B cell (primary cell): ENCODE results near the gene FGF18. TPM values are rescaled to one million over a fixed set of nuclear protein-coding genes. Genes with fewer than 3 reads are reported as not detected.
"Not testable (repeated sequence)": the region's sequence is repeated elsewhere in the genome, so short reads cannot be mapped to it uniquely, and the experiment has no call there.

Experiments
- ATAC-seq: fragments of 200-7000 bp; cut with Tn5 transposase; one replicate; pipeline ENCODE4 v1.10.0; 2021; ENCODE audit warnings: low read depth, mild to moderate bottlenecking, moderate number of reproducible peaks, moderate library complexity
- CTCF ChIA-PET: fragments of 350-600 bp; sonication (Branson Sonifier 250); formaldehyde crosslinking; loops from one replicate; lab custom pipeline; 2021; ENCODE audit warnings: antibody characterized with exemption, inconsistent platforms; lab: Charles Lee
- POLR2A ChIA-PET: fragments of 350-600 bp; sonication (Branson Sonifier 250); formaldehyde crosslinking; loops from one replicate; lab custom pipeline; 2021; ENCODE audit warnings: antibody characterized with exemption; lab: Charles Lee
- DNase-seq: peaks from one replicate; pipeline ENCODE4 v3.0.0; 2013
- H2AFZ ChIP-seq: 2 replicates; pipeline ENCODE4 v1.6.1; 2012; ENCODE audit warnings: mild to moderate bottlenecking, low read depth, low read length; ENCODE audit not compliant: insufficient read depth, poor library complexity, severe bottlenecking
- H3K27ac ChIP-seq, 2 donors: 1 replicate in 1 of 2; 2 replicates in 1 of 2; pipeline ENCODE4 v1.5.1; 2012 to 2013; ENCODE audit warnings: low read length in 2 of 2, mild to moderate bottlenecking in 2 of 2, moderate library complexity in 1 of 2
- H3K27me3 ChIP-seq, 4 experiments: fragments of 200-600 bp in 1 of 4; sonication (generic) in 1 of 4; replicated peaks in 1 of 4; 1 replicate in 2 of 4; 2 replicates in 2 of 4; pipeline versions ENCODE4 v1.6.1 to v1.7.0; 2013 to 2016; ENCODE audit warnings: low read length in 3 of 4, mild to moderate bottlenecking in 2 of 4, mixed read lengths in 1 of 4, moderate library complexity in 1 of 4; ENCODE audit not compliant: insufficient read depth in 4 of 4, control insufficient read depth in 3 of 4; ENCODE audit errors: control extremely low read depth in 1 of 4
- H3K36me3 ChIP-seq, 2 experiments: replicated peaks in 1 of 2; 1 replicate in 1 of 2; 2 replicates in 1 of 2; pipeline versions ENCODE4 v1.6.1 to v1.7.1; 2013; ENCODE audit warnings: low read length in 1 of 2; ENCODE audit not compliant: insufficient read depth in 2 of 2, control insufficient read depth in 1 of 2; ENCODE audit errors: control extremely low read depth in 1 of 2, extremely low read depth in 1 of 2
- H3K4me1 ChIP-seq, 2 donors: fragments of 200-600 bp in 1 of 2; sonication (generic) in 1 of 2; 1 replicate in 1 of 2; 2 replicates in 1 of 2; pipeline versions ENCODE4 v1.5.1 to v1.6.1; 2013 to 2017; ENCODE audit warnings: low read length in 2 of 2; ENCODE audit not compliant: control insufficient read depth in 2 of 2, insufficient read depth in 2 of 2
- H3K4me2 ChIP-seq: replicated peaks from 2 replicates; pipeline ENCODE3; 2012; ENCODE audit warnings: mild to moderate bottlenecking, low read depth, low read length; ENCODE audit not compliant: poor library complexity, severe bottlenecking
- H3K4me3 ChIP-seq, 5 experiments: fragments of 200-600 bp in 1 of 5; sonication (generic) in 1 of 5; 1 replicate in 3 of 5; 2 replicates in 2 of 5; pipeline versions ENCODE4 v1.5.1 to v1.7.0; 2011 to 2016; ENCODE audit warnings: low read length in 4 of 5, mild to moderate bottlenecking in 4 of 5, low read depth in 2 of 5, control low read depth in 1 of 5, moderate library complexity in 1 of 5; ENCODE audit not compliant: insufficient read depth in 1 of 5; ENCODE audit errors: control extremely low read depth in 1 of 5, extremely low read depth in 1 of 5
- H3K79me2 ChIP-seq: fragments of 200-600 bp; sonication (generic); one replicate; pipeline ENCODE4 v1.6.0; 2016; ENCODE audit warnings: low read length; ENCODE audit not compliant: control insufficient read depth, insufficient read depth
- H3K9ac ChIP-seq: fragments of 200-600 bp; sonication (generic); 2 replicates; pipeline ENCODE4 v1.6.1; 2017; ENCODE audit warnings: mild to moderate bottlenecking, low read length, moderate library complexity
- H3K9me3 ChIP-seq, 3 donors: one replicate each; pipeline versions ENCODE4 v1.6.1 to v1.7.1; 2013; ENCODE audit warnings: low read length in 2 of 3; ENCODE audit not compliant: control insufficient read depth in 2 of 3, insufficient read depth in 1 of 3; ENCODE audit errors: control extremely low read depth in 1 of 3
- H4K20me1 ChIP-seq: 2 replicates; pipeline ENCODE4 v1.6.0; 2012; ENCODE audit warnings: mild to moderate bottlenecking, low read length; ENCODE audit not compliant: insufficient read depth, control insufficient read depth, poor library complexity, severe bottlenecking
- H3K27ac Mint-ChIP-seq: one replicate; pipeline ENCODE4 v1.8.0; 2021; ENCODE audit warnings: mixed read lengths
- H3K27me3 Mint-ChIP-seq: one replicate; pipeline ENCODE4 v1.8.0; 2021; ENCODE audit warnings: mixed read lengths
- H3K4me1 Mint-ChIP-seq: one replicate; pipeline ENCODE4 v1.8.0; 2021; ENCODE audit warnings: mixed read lengths
- H3K4me3 Mint-ChIP-seq: one replicate; pipeline ENCODE4 v1.8.0; 2021; ENCODE audit warnings: mixed read lengths
- H3K9me3 Mint-ChIP-seq: one replicate; pipeline ENCODE4 v1.8.0; 2022; ENCODE audit warnings: mixed read lengths; ENCODE audit not compliant: insufficient read depth
- CTCF ChIP-seq: fragments of 200-600 bp; IDR thresholded peaks from one replicate; pipeline ENCODE4 v1.8.0; 2022; ENCODE audit warnings: antibody characterized with exemption, mild to moderate bottlenecking
- EZH2 ChIP-seq: IDR thresholded peaks from 2 replicates; pipeline ENCODE4 v1.6.1; 2012; ENCODE audit warnings: borderline replicate concordance, low read depth, mild to moderate bottlenecking, moderate library complexity, low read length; ENCODE audit not compliant: insufficient read depth, poor library complexity, severe bottlenecking
- WGBS: methylation state at CpG from one replicate; pipeline ENCODE4 v1.1.5; 2013; ENCODE audit warnings: missing lambda C conversion rate; ENCODE audit not compliant: insufficient coverage; 5-methylcytosine and 5-hydroxymethylcytosine counted together
- intact Hi-C: fragments of 100-400 bp; cut with micrococcal nuclease; formaldehyde crosslinking; loops from one replicate; pipeline ENCODE4 v1.10.0; 2022
- polyA plus RNA-seq: library from polyadenylated mRNA; depleted of rRNA; stranded (reverse); fragments of >200 nt; gene quantifications from 2 replicates; pipeline ENCODE4 v1.2.3, GENCODE V29; 2012
- total RNA-seq, 2 donors: library from RNA; stranded (reverse); fragments of 120-200 nt in 1 of 2; gene quantifications; 1 replicate in 1 of 2; 2 replicates in 1 of 2; pipeline versions ENCODE4 v1.2.3 to v1.2.4, GENCODE V29; 2013 to 2022

FGF18 gene
- total and polyA plus RNA-seq, 2 donors (not counting 1 experiment from before 2014, with no cell fraction given): 0.06 to 0.15 TPM

DNA sequence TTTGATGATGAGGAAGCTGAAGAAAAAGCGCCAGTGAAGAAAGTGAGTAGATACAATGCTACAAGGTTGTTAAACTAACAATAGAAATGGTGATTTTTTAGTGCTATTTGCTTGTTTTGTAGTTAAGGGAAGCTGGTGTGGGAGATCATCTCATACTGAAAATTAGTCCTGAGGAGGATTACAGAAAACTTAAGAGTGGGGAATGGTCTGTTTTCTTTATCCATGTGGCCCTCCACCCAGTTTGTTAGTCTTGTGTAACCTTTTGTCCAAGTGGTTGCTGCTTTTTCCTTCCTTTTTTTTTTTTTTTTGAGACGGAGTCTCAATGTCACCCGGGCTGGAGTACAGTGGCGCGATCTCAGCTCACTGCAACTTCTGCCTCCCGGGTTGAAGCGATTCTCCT lies 19.3 kb upstream of the FGF18 start:
- CTCF ChIA-PET: no interaction called here
- no peak overlapping the region for H3K4me3 Mint-ChIP-seq
- H3K4me1 Mint-ChIP-seq: peaks cover 15% of the 10 kb centered on the region
- H3K4me2 ChIP-seq: no peak overlapping the region
- peaks cover 75% of the 10 kb centered on the region for H4K20me1 ChIP-seq
- H3K4me1 ChIP-seq: no peaks in the 10 kb centered on the region
- 94% methylated on average over 6 of the region's 7 CpGs for WGBS
- no peaks in the 10 kb centered on the region for H3K27me3 ChIP-seq
- intact Hi-C loops: no loop called here
- ATAC-seq (no peak), DNase-seq (no peak)
- no peak overlapping the region for H3K9ac ChIP-seq
- no peak overlapping the region for H2AFZ ChIP-seq
- no peak overlapping the region for H3K27ac ChIP-seq
- H3K4me3 ChIP-seq: no peak overlapping the region
- no peaks in the 10 kb centered on the region for H3K27me3 Mint-ChIP-seq
- peaks cover 68% of the 10 kb centered on the region for H3K79me2 ChIP-seq
- TF ChIP-seq EZH2: no peak
- TF ChIP-seq CTCF: no peak
- H3K36me3 ChIP-seq: peaks cover 17 to 65% of the 10 kb centered on the region in 2 experiments
- POLR2A ChIA-PET: no interaction called here
- H3K27ac Mint-ChIP-seq: no peak overlapping the region
- no peaks in the 10 kb centered on the region for H3K9me3 Mint-ChIP-seq
- H3K9me3 ChIP-seq: no peaks in the 10 kb centered on the region

DNA sequence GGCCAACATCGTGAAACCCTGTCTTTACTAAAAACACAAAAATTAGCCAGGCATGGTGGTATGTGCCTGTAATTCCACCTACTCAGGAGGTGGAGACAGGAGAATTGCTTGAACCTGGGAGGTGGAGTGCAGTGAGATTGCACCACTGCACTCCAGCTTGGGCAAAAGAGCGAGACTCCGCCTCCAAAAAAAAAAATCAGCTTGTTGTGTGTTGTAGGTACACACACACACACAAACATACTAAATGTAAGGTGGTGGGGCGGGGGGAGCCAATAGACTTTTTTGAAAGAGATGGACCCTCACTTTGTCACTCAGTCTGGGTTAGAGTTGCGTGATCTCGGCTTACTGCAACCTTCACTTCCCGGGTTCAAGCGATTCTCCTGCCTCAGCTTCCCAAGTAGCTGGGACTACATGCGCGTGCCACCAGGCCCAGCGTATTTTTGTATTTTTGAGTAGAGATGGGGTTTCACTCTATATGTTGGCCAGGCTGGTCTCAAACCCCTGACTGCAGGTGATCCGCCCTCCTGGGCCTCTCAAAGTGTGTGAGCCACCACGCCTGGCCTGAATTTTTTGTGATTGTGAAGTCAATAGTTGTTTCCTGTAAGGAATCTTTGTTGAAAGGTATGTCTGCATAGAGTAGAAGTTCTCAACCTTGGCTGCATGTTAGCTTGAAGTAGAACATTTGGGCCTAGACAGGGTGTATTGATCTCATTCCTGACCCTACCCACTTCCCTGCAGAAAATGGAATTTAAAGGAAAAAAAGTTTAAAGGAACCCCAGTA lies 18.1 kb upstream of the FGF18 start:
- no peak overlapping the region for H3K27ac ChIP-seq
- H2AFZ ChIP-seq: no peak overlapping the region
- ChIA-PET CTCF (no interaction called here), POLR2A (interaction anchor here (0.7 kb wide), 1 partner anchor 22 kb away, joined by 3 read pairs; no protein-coding TSS in a partner anchor)
- ATAC-seq: no peak
- WGBS: 98% methylated on average over 9 of the region's 13 CpGs
- peaks cover 75% of the 10 kb centered on the region for H4K20me1 ChIP-seq
- H3K4me3 ChIP-seq: no peak overlapping the region
- no peaks in the 10 kb centered on the region for H3K27me3 ChIP-seq
- no peak overlapping the region for H3K9ac ChIP-seq
- Mint-ChIP-seq H3K4me1 (peaks cover 12% of the 10 kb centered on the region), H3K27ac (no peak overlapping the region), H3K9me3 (no peaks in the 10 kb centered on the region), H3K4me3 (no peak overlapping the region), H3K27me3 (no peaks in the 10 kb centered on the region)
- peaks cover 15 to 67% of the 10 kb centered on the region in 2 experiments for H3K36me3 ChIP-seq
- H3K4me1 ChIP-seq: no peaks in the 10 kb centered on the region
- H3K4me2 ChIP-seq: no peak overlapping the region
- intact Hi-C loops: no loop called here
- H3K9me3 ChIP-seq: no peaks in the 10 kb centered on the region
- peaks cover 56% of the 10 kb centered on the region for H3K79me2 ChIP-seq
- no peak for TF ChIP-seq EZH2
- TF ChIP-seq CTCF: no peak
- no peak for DNase-seq

DNA sequence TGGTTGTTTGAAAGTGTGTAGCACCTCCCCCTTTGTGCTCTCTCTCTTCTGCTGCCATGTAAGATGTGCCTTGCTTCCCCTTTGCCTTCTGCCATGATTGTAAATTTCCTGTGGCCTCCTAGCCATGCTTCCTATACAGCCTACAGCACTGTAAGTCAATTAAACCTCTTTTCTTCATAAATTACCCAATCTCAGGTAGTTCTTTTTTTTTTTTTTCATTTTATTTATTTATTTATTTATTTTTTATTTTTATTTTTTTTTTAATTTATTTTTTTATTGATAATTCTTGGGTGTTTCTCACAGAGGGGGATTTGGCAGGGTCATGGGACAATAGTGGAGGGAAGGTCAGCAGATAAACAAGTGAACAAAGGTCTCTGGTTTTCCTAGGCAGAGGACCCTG lies 16.7 kb upstream of the FGF18 start:
- H3K4me1 Mint-ChIP-seq, H3K4me1 ChIP-seq, H2AFZ ChIP-seq, H3K4me3 Mint-ChIP-seq, H3K27ac Mint-ChIP-seq, intact Hi-C loops, H3K27me3 Mint-ChIP-seq, POLR2A ChIA-PET, H3K9me3 ChIP-seq, H3K9ac ChIP-seq, H3K4me2 ChIP-seq, H3K27ac ChIP-seq, ATAC-seq, CTCF ChIA-PET, H3K9me3 Mint-ChIP-seq, H3K4me3 ChIP-seq, DNase-seq, H3K27me3 ChIP-seq: not testable (repeated sequence)
- H4K20me1 ChIP-seq: peaks cover 75% of the 10 kb centered on the region
- peaks cover 17 to 66% of the 10 kb centered on the region in 2 experiments for H3K36me3 ChIP-seq
- H3K79me2 ChIP-seq: peaks cover 42% of the 10 kb centered on the region
